Measurements from ENCODE around the gene SOX5.
"Not testable (repeated sequence)": the region's sequence is repeated elsewhere in the genome, so short reads cannot be mapped to it uniquely, and the experiment has no call there.

Gene SOX5

DNA sequence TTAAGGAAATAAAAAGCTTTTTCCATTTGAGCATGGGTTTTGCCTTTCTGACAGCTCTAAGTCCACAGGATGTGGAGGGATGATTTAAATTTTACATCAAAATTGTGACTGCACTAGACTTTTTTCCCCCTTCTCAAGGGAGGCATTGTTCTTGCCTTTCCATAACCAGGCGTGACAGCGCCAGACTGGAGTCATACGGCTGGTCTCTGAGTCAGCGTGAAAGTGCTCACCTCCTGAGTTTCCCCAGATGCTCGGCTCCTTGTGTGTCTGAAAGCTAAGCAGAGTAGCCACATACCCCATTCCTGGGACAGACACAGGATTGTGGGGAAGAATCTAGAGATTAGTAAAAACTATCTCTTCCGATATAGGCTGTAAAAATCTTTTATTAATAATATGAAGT is 43.1 kb downstream of the SOX5 start:
- no peak for DNase-seq

DNA sequence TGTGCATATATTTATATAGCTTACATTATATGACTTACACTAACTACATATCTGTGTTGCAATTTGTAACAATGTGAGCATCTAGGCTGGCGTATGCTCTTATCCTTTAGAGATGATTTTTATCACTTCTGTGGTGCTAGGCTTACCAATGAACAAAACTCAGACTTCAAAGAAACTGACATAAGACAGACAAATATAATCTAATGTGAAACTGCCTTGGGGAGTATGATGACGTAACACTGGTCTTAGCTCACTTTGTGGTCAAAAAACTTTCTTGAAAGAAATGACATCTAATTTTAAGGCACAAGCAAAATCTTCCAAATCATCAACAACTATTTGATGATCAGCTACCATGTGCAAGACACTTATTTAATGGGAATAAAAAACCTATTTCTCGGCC is 50.0 kb downstream of the SOX5 start:
- DNase-seq, result no peak

GRCh38 chr12:23898121-23898520 is 51.3 kb downstream of the SOX5 start:
- no peak for DNase-seq

GRCh38 chr12:23895792-23896218 is 53.7 kb downstream of the SOX5 start:
- DNase-seq, result no peak

GRCh38 chr12:23893611-23894010 is 55.9 kb downstream of the SOX5 start:
- no peak for DNase-seq

GRCh38 chr12:23891115-23891514 is 58.4 kb downstream of the SOX5 start:
- DNase-seq, result no peak

GRCh38 chr12:23889069-23889440 is 60.4 kb downstream of the SOX5 start:
- no peak for DNase-seq

DNA sequence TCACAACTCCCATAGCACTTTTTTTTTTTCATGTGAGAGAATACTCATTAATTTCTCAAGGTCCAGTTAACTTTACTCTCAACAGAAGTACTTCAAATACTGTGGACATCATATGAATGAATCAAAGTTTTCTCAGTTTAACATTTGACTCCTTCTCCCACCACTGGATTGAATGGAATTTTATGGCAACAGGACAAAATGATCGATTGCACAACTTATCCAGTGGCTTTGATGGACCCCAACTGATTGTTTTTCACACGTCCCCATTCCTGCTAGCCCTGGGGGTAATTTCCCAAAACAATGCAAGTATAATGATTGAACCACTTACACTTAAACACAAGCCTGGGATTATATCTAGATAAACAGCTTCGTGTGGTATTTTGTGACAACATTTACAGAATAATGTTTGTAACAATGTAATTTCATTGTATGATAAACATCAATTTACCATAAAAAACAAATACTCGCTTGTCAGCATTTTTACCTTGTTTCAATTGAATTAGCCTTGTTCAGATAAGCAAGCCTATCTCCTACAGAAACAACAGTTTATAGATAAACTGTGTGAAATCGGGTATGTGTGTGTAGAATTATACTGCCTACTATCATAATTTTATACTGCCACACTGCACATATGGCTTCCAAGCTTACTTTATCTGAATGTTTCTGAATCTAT is 60.9 kb downstream of the SOX5 start:
- DNase-seq, result no peak

DNA sequence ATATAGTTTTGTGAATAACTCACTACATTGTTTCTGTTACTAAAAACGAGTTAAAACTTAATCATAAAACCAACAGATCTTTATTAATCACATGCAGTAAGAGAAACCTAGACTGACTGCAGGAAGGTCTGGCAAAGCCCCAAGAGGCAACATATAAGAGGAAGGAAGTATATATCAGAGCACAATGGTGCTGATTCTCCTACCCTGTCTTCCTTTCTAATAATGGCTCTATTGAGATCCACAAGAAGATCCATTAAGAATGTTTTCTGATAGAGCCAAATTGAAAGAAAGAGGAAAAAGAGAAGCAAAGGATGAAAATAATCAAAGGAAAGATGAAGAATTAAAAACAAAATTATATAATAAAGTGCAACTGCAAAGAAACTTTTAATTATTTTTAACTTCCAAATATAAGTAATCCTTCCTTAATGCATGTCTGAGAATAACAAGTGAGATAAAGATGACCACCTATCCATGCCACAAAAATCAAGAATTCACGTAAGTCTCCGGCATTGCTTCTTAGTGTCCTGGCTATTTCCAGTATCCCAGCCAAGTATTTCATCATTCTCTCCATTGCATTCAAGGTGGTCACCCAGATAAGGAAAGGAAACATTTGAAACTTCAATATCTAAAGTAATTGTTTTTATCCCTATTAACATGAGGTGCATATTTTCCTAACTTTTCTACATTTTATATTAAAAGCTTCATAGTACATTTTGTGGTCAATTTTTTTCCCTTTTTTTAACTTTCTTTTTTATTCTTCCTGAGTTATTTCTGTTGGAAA is 62.2 kb downstream of the SOX5 start:
- no peak for DNase-seq

DNA sequence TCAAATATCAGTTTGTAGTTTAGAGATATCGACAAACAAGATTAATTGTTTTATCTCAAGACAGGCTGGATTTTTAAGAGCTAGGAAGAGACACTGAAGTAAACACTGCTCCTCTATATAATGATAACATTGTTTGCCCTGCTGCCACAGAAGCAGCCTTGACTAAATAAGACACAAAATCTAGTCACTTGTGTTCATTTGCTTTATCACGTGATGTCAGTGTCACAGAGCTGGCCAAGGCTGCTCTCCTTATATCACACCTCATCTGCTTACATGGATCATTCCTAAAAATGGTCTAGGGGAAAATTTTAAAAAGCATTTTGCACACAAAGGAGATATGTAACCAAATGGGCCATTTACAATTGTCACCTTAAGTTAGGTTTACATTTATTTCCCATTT is 64.1 kb downstream of the SOX5 start:
- no peak for DNase-seq

GRCh38 chr12:23884909-23885308 is 64.6 kb downstream of the SOX5 start:
- no peak for DNase-seq

- no peak for DNase-seq
Measured at GRCh38 chr12:23880988-23881387, 68.5 kb downstream of the SOX5 start.

DNA sequence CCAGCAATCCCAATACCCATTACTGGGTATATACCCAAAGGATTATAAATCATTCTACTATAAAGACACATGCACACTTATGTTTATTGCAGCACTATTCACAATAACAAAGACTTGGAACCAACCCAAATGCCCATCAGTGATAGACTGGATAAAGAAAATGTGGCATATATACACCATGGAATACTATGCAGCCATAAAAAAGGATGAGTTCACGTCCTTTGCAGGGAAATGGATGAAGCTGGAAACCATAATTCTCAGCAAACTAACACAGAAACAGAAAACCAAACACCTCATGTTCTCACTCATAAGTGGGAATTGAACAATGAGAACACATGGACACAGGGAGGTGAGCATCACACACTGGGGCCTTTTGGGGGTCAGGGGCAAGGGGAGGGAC is 72.9 kb downstream of the SOX5 start:
- not testable (repeated sequence) for DNase-seq

GRCh38 chr12:23867794-23868193 is 81.7 kb downstream of the SOX5 start:
- DNase-seq, result no peak

- no peak for DNase-seq
Measured at GRCh38 chr12:23862701-23863100, 86.8 kb downstream of the SOX5 start.

DNA sequence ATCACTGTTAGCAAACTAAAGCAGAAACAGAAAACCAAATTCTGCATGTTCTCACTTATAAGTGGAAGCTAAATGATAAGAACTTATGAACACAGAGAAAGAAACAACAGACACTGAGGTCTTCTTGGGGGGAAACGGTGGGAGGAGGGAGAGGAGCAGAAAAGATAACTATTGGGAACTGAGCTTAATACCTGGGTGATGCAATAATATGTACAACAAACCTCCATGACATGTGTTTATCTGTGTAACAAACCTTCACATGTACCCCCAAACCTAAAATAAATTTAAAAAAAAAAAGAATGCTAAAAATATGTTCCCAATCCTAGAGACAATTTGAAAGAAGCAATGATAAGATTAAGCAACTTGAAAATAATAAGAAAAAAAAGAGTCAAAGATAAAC is 89.5 kb downstream of the SOX5 start:
- no peak for DNase-seq

DNA sequence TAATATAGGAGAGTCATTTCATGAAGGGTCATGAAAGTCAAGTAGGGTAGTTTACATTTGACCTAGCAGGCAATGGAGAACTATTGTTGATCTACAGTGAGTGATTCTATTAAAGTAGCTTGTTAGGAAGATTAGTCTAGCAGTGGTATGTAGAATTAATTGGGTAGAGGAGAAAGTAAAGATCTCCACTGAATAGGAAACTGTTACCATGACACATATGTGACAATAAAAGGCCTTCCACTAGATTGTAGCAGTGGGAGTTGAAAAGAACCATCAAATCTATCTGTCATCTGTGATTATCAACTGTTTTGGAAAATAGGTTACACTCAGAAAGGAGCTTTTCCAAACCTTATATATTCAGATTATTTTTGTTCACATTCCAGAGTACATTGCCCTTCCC is 92.3 kb downstream of the SOX5 start:
- DNase-seq, result no peak

DNA sequence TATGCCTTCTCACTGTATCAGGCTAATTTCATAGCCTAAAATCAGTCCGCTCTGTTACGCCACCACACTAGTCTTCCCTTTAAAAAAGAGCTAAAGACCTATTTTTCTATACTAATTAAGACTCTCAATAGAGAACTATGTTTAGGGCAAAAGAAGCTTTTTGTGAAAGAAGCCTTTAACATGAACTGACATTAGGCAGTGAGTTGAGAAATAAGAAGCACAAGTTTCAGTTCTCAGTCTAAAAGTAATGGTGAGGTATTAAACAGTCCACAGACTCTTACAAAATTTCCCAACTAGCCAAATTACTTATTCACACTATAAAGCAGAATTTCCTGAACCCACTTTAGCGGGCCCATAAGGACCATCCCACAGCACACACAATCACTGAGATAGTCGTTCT is 93.7 kb downstream of the SOX5 start:
- DNase-seq, result no peak

- no peak for DNase-seq
Measured at GRCh38 chr12:23854598-23854997, 94.9 kb downstream of the SOX5 start.

- DNase-seq, result no peak
Measured at GRCh38 chr12:23853640-23854039, 95.8 kb downstream of the SOX5 start.

DNA sequence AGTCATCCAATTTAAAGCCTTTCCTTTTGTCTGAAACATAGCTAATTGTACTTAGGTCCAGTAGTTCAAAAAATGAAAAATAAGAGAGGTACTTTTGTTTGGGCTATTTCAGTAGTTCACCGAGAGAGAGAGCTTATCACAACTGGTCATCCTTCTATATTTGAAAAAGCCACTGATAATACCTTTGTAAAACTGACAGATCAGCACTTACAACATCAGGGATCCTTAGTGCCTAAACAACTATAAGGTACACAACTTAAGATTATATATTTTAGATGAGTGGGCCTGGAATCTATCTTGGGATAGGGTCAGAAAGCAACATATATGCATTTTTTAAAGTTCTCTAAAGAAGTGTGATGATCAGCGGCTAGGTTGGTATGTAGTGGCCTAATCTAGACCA is 97.9 kb downstream of the SOX5 start:
- DNase-seq, result no peak

GRCh38 chr12:23847857-23848256 is 101.6 kb downstream of the SOX5 start:
- DNase-seq, result no peak

GRCh38 chr12:23843958-23844357 is 105.5 kb downstream of the SOX5 start:
- no peak for DNase-seq

DNA sequence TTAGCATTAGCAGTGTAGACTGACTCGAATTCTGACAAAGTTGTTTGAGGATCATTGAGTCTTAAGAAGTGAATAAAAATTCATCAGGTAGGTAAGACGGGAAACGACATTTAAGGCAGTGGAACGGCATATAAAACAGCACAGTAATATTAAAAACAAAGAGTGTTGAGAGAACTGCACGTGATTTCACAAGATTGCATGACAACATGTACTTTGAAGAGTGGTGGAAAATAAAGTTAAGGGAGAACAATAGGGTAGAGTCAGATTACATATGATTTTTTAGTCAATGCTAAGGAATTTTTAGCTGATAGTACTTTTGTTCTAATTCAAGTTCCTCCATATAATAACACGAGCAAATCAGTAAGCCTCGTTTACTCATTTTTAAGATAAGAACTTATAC is 115.4 kb downstream of the SOX5 start:
- DNase-seq, result no peak

DNA sequence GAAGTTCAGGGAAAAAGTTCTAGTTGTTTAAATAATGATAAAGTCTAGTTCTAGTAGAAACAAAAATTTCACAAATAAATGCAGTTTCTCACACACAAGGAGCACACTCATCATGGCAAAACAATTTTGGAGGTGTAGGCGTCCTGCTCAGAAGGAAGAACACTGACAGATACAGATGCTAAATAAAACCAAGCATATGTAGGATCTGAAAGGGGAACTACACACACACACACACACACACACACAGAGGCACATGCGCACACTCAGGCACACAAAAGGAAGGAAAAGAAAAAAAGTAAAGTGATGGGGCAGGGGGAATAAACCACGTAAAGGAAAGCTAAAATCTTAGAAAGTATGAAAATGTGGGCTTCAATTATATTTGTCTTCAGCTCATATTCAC is 117.7 kb downstream of the SOX5 start:
- DNase-seq, result no peak
